GM21529 (cell line): ENCODE results near the gene TTYH3.
"Not testable (repeated sequence)": the region's sequence is repeated elsewhere in the genome, so short reads cannot be mapped to it uniquely, and the experiment has no call there.

ENCODE experiments used
- ATAC-seq: cut with Tn5 transposase; IDR thresholded peaks from one replicate; pipeline ENCODE4 v1.9.1; 2021; ENCODE audit not compliant: unreplicated experiment

Gene TTYH3

GRCh38 chr7:2631946-2632732, at the start of gene TTYH3:
TSS of gene TTYH3 (plus strand) at chr7:2631986. CDS start at chr7:2632156, 170 bp downstream.
- peak; percentile 32 for ATAC-seq

GRCh38 chr7:2582006-2582735, 49.6 kb upstream of the TTYH3 start:
- no peak for ATAC-seq

GRCh38 chr7:2583798-2584580, 47.8 kb upstream of the TTYH3 start:
- ATAC-seq: no peak

DNA sequence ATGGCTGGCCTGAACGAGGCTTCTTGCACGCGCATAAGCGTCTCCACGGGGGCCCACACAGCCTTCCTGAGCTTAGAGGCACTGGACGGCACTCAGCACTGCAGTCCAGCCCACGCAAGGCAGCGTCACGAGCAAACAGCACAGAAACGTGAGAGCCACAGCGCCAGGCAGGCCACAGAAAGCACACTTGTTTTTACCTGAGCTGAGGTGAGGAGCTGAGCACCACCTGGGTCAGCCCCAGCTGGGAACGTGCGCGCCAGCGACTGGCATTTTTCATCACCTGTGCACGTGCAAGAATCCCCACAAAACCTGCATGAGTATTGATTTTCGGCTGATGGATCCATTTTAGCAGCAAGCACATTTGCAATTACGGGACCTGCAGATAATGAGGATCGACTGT, 46.3 kb upstream of the TTYH3 start:
- no peak for ATAC-seq

DNA sequence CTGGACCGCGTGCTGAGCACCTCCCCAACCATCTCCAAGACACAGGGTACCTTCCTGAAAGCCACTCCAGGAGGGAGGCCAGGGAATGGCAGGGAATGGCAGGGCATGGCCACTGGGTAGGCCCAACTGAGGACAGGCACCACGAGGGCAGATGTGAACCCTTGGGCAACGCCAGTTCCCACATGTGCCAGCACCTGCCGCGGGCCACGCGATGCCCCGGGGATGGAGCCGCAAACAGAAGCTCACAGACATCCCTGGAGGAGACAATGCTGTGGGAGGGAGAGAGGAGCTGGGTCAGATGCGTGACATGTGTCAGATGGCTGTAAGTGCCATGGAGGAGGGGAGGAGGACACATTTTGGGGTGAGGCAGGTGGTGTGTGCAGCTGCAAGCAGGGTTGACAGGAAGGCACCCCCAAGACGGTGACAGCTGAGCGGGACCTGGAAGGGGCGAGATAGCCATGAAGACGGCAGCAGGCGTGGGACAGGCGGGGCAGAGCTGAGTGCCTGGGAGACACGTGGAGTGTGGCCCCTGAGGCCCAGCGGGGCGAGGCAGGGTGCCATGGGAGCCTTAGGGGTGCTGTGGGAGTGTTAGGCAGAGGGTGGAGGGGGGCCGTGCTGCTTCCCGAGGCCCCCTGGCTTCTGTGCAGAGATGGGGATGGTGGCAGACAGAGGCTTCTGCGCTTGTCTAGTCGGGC, 45.3 kb upstream of the TTYH3 start:
- ATAC-seq: no peak

GRCh38 chr7:2587134-2587533, 44.7 kb upstream of the TTYH3 start:
- ATAC-seq: no peak

- ATAC-seq: no peak
Measured at GRCh38 chr7:2587778-2588177, 44.0 kb upstream of the TTYH3 start.

- no peak for ATAC-seq
Measured at GRCh38 chr7:2589341-2589740, 42.4 kb upstream of the TTYH3 start.

GRCh38 chr7:2589941-2590340, 41.8 kb upstream of the TTYH3 start:
- not testable (repeated sequence) for ATAC-seq

- no peak for ATAC-seq
Measured at GRCh38 chr7:2592375-2592865, 39.4 kb upstream of the TTYH3 start.

DNA sequence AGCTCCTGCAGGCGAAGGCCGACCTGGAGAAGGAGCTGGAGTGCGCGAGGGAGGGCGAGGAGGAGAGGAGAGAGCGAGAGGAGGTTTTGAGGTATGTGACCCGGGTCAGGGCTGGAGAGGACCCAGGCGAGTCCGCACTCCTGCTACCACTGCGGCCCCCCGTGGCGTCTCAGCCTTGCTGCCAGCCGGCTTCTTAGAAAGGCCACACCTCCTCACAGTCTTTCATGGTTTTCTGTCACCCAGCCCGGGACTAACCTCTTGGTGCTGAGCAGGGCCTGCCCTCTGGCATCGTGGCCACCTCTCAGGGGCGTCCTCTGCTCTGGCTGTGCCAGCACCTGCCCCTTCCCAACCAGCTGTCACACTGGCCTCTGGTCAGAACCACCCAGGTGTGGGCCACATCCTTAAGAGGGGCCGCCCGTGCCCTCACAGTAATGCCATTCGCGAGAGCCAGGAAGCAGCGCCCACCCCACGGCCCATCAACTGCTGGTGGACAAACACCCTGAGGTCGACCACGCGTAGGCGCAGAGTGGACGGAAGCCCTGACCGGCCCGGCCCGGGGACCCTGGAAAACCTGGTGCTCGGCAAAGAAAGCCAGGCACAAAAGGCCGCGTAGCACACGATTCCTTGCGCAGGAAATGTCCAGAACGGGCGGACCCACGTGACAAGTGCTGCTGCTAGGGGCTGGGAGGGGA, 38.6 kb upstream of the TTYH3 start:
- no peak for ATAC-seq

DNA sequence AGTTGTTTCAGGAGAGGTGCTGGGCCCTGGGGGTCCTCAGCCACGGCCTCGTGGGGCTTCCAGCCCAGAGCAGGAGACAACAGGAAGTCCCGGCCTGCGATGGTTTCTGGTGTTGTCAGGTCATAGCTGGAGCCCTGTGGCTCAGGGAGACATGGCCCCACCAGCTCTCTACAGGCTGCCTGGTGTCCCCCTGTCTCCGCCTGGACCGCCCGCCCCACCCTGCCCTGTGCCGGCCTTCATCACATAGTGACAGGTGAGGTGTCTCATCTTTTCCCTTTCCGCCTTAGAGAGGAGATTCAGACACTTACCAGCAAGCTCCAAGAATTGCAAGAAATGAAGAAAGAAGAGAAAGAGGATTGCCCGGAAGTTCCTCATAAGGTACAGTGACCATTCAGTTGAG, 37.2 kb upstream of the TTYH3 start:
- no peak for ATAC-seq

DNA sequence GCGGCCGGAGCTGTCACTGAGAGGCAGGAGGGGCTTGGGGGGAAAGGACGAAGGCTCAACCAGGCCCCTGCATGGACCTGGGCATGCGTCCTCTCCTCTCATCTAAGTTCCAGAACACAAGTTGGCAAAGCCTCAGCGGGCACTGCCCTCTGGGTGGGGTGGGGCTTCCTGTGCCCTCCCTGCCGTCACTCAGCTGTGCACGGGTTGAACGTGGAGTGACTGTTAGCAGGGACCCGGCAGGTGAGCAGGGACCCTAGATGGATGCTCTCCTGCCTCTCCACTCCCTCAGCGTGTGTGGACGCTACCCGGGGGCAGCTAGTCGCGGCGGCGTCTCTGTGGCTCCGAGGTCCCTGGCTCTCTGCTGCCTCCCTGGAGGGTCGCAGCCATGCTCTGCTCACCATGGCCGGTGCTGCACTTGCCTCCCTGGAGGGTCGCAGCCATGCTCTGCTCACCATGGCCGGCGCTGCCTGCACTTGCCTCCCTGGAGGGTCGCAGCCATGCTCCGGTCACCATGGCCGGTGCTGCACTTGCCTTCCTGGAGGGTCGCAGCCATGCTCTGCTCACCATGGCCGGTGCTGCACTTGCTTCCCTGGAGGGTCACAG, 36.4 kb upstream of the TTYH3 start:
- ATAC-seq: no peak

GRCh38 chr7:2596464-2597272, 35.1 kb upstream of the TTYH3 start:
- ATAC-seq: no peak

DNA sequence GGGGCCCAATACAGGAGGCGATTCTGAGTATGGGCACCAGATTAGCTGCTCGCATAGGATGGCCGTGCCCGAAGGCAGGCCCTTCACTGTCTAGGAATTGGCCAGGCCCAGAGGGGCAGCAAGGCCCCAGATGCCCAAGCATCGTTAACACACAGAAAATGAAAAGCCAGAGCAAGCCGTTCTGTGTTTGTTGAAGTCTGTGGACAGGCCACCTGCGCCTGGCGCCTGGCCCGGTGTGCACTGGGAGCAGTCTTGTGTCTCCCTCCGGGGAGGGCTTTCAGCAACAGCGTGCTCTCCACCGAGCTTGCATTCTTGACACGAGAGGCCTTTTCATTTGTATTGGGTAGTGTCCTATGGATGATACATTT, 34.5 kb upstream of the TTYH3 start:
- no peak for ATAC-seq

- ATAC-seq: no peak
Measured at GRCh38 chr7:2598154-2598823, 33.5 kb upstream of the TTYH3 start.

DNA sequence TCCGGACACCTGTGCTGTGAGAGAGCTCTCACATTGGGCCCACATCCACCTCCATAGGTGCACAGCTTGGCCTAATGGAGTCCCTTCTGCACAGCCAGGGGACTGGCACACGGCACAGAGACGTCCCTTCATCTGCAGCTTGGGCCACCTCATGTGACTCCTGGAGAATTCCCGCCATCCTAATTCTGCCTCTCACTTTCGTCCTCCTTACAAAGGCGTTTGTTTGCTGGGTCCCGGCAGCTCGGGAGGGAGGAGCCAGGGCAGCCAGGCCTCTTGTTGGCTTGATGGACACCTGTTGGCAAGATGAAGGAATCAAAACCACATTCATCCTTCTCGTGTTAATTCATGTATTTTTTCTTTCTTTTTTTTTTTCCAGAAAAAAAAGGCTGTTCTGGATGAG, 30.7 kb upstream of the TTYH3 start:
- ATAC-seq: no peak

GRCh38 chr7:2601907-2602306, 29.9 kb upstream of the TTYH3 start:
- ATAC-seq: no peak
